B cell (primary cell): ENCODE results near the gene CHST8.

Experiments used
- CTCF ChIP-seq: fragments of 200-600 bp; IDR thresholded peaks from one replicate; pipeline ENCODE4 v1.8.0; 2022; ENCODE audit warnings: antibody characterized with exemption, mild to moderate bottlenecking
- EZH2 ChIP-seq: IDR thresholded peaks from 2 replicates; pipeline ENCODE4 v1.6.1; 2012; ENCODE audit warnings: borderline replicate concordance, low read depth, mild to moderate bottlenecking, moderate library complexity, low read length; ENCODE audit not compliant: insufficient read depth, poor library complexity, severe bottlenecking

DNA sequence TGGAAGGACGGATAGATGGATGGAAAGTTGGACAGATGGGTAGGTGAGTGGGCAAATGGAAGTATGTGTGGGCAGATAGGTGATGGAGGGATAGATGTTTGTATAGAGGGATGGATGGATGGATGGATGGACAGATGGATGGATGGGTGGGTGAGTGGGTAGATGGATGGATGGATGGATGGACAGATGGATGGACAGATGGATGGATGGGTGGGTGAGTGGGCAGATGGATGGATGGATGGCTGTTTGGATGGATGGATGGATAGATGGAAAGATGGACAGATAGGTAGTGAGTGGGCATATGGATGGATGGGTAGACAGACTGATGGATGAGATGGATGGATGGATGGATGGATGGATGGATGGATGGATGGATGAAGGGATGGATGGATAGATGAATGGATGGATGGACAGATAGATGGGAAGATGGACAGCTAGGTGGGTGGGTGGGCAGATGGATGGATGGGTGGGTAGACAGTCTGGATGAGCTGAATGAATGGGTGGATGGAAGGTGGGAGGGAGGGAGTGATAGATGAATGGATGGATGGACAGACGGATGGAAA lies 100.1 kb downstream of the CHST8 start:
- TF ChIP-seq CTCF (no peak), EZH2 (no peak)
